GM13976 (cell line): ENCODE data around the gene SCAI.
"Not testable (repeated sequence)": the region's sequence is repeated elsewhere in the genome, so short reads cannot be mapped to it uniquely, and the experiment has no call there.

Experiments
- DNase-seq: peaks from one replicate; pipeline ENCODE4 v3.0.0; 2012; ENCODE audit warnings: low spot score
- CTCF ChIP-seq: IDR thresholded peaks from 2 replicates; pipeline ENCODE4 v1.5.1; 2012; ENCODE audit warnings: borderline replicate concordance, mild to moderate bottlenecking; ENCODE audit not compliant: insufficient read depth; ENCODE audit errors: extremely low read depth, missing control alignments, control extremely low read depth
- in situ Hi-C: fragments of 300-500 bp; cut with MboI; formaldehyde crosslinking; loops from one replicate; pipeline ENCODE4 v1.12.0; 2022; ENCODE audit warnings: low sequenced_read_pairs, mixed read lengths, inconsistent platforms; ENCODE audit not compliant: unreplicated experiment

Gene SCAI

GRCh38 chr9:124934290-124934689 lies 209.0 kb downstream of the SCAI start:
- DNase-seq, result no peak
- in situ Hi-C loops, result no loop called here
- no peak for TF ChIP-seq CTCF

- no peak for DNase-seq
- in situ Hi-C loops, result no loop called here
- no peak for TF ChIP-seq CTCF
These were observed 211.0 kb downstream of the SCAI start for GRCh38 chr9:124932333-124932732.

GRCh38 chr9:124929464-124929863 lies 213.9 kb downstream of the SCAI start:
- in situ Hi-C loops, result no loop called here
- no peak for DNase-seq
- TF ChIP-seq CTCF, result no peak

GRCh38 chr9:124928116-124928515 lies 215.2 kb downstream of the SCAI start:
- TF ChIP-seq CTCF, result no peak
- in situ Hi-C loops, result no loop called here
- DNase-seq, result no peak

GRCh38 chr9:124920394-124920793 lies 222.9 kb downstream of the SCAI start:
- in situ Hi-C loops, DNase-seq: not testable (repeated sequence)

GRCh38 chr9:124914753-124915405 lies 228.4 kb downstream of the SCAI start:
- no peak for TF ChIP-seq CTCF
- DNase-seq, result no peak
- in situ Hi-C loops, result no loop called here

GRCh38 chr9:124913378-124913777 lies 229.9 kb downstream of the SCAI start:
- TF ChIP-seq CTCF, result no peak
- DNase-seq, result no peak
- in situ Hi-C loops, result no loop called here
